Lung (tissue), 12 donors: ENCODE results near the gene PTCH2. TPM values are rescaled to one million over a fixed set of nuclear protein-coding genes. Genes with fewer than 3 reads are reported as not detected.

Experiments used
- ATAC-seq: fragments of 200-7000 bp; cut with Tn5 transposase; one replicate; pipeline ENCODE4 v1.9.1; 2020; ENCODE audit warnings: moderate number of reproducible peaks; ENCODE audit not compliant: insufficient read depth, low FRiP score
- DNase-seq, 3 donors: peaks; one replicate each; pipeline ENCODE4 v3.0.0-alpha.2; 2013 to 2017
- H3K27ac ChIP-seq, 2 donors: one replicate each; pipeline ENCODE4 v1.5.1; 2013; ENCODE audit warnings: mild to moderate bottlenecking in 2 of 2, moderate library complexity in 2 of 2, control low read depth in 1 of 2, inconsistent platforms in 1 of 2, low read depth in 1 of 2, low read length in 1 of 2
- H3K27me3 ChIP-seq, 3 donors: one replicate each; pipeline ENCODE4 v1.5.1; 2013; ENCODE audit warnings: low read length in 2 of 3; ENCODE audit not compliant: control insufficient read depth in 3 of 3, insufficient read depth in 3 of 3
- H3K36me3 ChIP-seq, 4 donors: one replicate each; pipeline ENCODE4 v1.5.1; 2013; ENCODE audit warnings: low read length in 4 of 4, mild to moderate bottlenecking in 1 of 4, moderate library complexity in 1 of 4; ENCODE audit not compliant: control insufficient read depth in 4 of 4, insufficient read depth in 4 of 4
- H3K4me1 ChIP-seq, 5 donors: one replicate each; pipeline ENCODE4 v1.5.1; 2013; ENCODE audit warnings: low read length in 5 of 5, mild to moderate bottlenecking in 2 of 5, moderate library complexity in 1 of 5; ENCODE audit not compliant: control insufficient read depth in 5 of 5, insufficient read depth in 5 of 5
- H3K4me3 ChIP-seq: one replicate; pipeline ENCODE4 v1.5.1; 2013; ENCODE audit warnings: mild to moderate bottlenecking, control low read depth, moderate library complexity
- H3K9ac ChIP-seq, 2 donors: one replicate each; pipeline ENCODE4 v1.5.1; 2013; ENCODE audit warnings: low read length in 2 of 2, control low read depth in 1 of 2; ENCODE audit not compliant: insufficient read depth in 1 of 2
- H3K9me3 ChIP-seq, 4 donors: one replicate each; pipeline ENCODE4 v1.5.1; 2013; ENCODE audit warnings: low read length in 3 of 4, mild to moderate bottlenecking in 1 of 4, moderate library complexity in 1 of 4; ENCODE audit not compliant: control insufficient read depth in 4 of 4, insufficient read depth in 3 of 4
- WGBS, 2 donors: extraction: QIAGEN DNeasy Blood & Tissue Kit; methylation state at CpG; one replicate each; pipeline ENCODE4 v1.1.7; 2013; 5-methylcytosine and 5-hydroxymethylcytosine counted together
- polyA plus RNA-seq, 2 donors: library from polyadenylated mRNA; stranded (reverse); fragments of 200-250 nt; gene quantifications; one replicate each; pipeline ENCODE4 v1.2.1, GENCODE V29; 2013
- total RNA-seq, 2 donors: library from RNA; depleted of rRNA in 1 of 2; stranded (reverse); fragments of >200 nt in 1 of 2; gene quantifications; one replicate each; pipeline ENCODE4 v1.2.1, GENCODE V29; 2014 to 2021
- TF ChIP-seq, protein P1 (sequence below): IDR thresholded peaks from 2 replicates; pipeline ENCODE4 v1.5.1; 2012; ENCODE audit warnings: mild to moderate bottlenecking; ENCODE audit errors: control extremely low read depth, extremely low read depth
- donor health status: control.
- donor health status: control.
- donor health status: Bipolar disorder and iron deficiency.
- donor health status: healthy.
- donor health status: DM: yes; HTN: yes; CAD: no.

Gene PTCH2
- total and polyA plus RNA-seq, 4 donors = 0.37 to 1.7 (median 0.66) TPM

DNA sequence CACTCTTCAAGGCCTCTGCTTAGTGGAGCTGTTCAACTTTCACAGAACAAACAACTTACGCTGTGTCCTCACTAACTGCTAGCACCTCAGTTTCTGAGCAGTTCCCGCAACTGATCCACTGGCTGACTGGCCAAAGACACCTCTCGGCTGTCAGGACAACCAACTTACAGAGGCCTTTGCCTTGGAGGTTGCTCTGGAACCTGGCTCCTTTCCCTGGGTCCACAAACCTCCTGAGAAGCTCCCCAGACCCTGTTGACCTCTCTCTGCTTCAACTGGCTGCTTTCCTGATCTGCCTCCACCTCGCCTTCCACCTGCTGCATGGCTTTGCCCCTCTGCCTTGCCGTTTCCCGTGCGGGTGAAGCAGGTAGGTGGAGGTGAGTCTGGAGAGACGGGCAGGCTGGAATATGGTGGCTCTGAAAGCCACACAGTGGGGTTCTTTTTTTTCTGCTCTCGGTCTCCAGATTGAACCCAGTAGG lies 21.8 kb downstream of the PTCH2 start:
- TF ChIP-seq, protein P1, sequence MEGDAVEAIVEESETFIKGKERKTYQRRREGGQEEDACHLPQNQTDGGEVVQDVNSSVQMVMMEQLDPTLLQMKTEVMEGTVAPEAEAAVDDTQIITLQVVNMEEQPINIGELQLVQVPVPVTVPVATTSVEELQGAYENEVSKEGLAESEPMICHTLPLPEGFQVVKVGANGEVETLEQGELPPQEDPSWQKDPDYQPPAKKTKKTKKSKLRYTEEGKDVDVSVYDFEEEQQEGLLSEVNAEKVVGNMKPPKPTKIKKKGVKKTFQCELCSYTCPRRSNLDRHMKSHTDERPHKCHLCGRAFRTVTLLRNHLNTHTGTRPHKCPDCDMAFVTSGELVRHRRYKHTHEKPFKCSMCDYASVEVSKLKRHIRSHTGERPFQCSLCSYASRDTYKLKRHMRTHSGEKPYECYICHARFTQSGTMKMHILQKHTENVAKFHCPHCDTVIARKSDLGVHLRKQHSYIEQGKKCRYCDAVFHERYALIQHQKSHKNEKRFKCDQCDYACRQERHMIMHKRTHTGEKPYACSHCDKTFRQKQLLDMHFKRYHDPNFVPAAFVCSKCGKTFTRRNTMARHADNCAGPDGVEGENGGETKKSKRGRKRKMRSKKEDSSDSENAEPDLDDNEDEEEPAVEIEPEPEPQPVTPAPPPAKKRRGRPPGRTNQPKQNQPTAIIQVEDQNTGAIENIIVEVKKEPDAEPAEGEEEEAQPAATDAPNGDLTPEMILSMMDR = no peak
- ATAC-seq (no peak), DNase-seq (no peak)

DNA sequence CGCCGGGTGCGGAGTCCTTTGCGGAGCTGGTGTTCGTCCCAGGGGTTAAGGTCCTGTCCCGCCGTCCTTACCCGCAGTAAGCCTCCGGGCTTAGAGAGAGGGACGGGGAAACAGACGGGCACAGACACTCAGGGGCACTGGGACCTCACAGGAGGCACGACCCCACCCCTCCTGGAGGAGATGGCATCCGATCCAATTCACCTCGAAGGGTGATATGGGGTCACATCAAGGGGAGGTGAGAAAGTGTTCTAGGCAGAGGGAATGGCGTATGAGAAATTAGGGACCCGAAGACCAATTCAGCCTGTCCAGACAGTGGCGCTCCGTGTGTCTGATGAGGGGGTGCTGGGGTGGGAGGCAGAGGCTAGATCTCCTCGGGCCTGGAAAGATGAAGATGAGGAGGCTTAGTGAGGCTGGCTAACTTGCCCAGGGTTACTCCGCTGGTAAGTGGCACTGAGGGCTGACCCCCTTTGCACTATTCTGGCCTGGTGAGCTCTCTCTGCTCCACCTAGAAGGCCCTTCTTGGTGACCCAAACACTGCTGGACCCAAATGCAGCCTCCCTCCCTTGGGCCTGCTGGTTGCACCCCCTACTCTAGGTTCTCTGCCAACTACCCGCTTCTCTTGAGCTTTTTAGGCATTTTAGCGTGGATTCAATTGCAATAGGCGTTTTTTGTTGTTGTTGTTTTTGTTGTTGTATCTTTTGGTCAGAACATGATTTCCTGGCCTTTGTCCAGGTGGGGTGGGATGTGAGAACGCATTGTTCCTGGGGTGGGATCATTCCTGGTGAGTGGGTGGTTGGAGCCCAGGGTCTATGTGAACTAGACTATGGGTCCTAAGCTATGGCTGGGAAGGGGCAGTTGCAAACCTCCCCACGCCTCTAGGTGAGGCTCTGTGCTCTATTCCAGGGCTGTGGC lies 22.5 kb downstream of the PTCH2 start:
- 22% methylated on average over 25 of the region's 25 CpGs for WGBS, 2 donors
- TF ChIP-seq, protein P1 = no peak
- H3K36me3 ChIP-seq = no peaks in the 10 kb centered on the region
- peaks cover 0 to 19% (median 0%) of the 10 kb centered on the region in 5 donors for H3K4me1 ChIP-seq
- peak overlapping the region; percentile 89 to 100 for H3K27ac ChIP-seq
- no peaks in the 10 kb centered on the region for H3K9me3 ChIP-seq
- DNase-seq = no peak
- peak overlapping the region; percentile 17 for H3K4me3 ChIP-seq
- H3K27me3 ChIP-seq = no peaks in the 10 kb centered on the region
- ATAC-seq = no peak
- peak overlapping the region; percentile 67 to 97 for H3K9ac ChIP-seq

More for the DNA sequence above, 21.8 kb downstream of the PTCH2 start:
- Histone ChIP-seq H3K9me3 (no peaks in the 10 kb centered on the region), H3K36me3 (no peaks in the 10 kb centered on the region), H3K4me1 (peaks cover 0 to 19% (median 2%) of the 10 kb centered on the region in 5 donors), H3K4me3 (no peak overlapping the region), H3K27ac (peak overlapping the region in 1 of 2 donors; percentile 16), H3K9ac (no peak overlapping the region), H3K27me3 (no peaks in the 10 kb centered on the region)
- 85 to 90% methylated on average over 9 of the region's 9 CpGs for WGBS, 2 donors

DNA sequence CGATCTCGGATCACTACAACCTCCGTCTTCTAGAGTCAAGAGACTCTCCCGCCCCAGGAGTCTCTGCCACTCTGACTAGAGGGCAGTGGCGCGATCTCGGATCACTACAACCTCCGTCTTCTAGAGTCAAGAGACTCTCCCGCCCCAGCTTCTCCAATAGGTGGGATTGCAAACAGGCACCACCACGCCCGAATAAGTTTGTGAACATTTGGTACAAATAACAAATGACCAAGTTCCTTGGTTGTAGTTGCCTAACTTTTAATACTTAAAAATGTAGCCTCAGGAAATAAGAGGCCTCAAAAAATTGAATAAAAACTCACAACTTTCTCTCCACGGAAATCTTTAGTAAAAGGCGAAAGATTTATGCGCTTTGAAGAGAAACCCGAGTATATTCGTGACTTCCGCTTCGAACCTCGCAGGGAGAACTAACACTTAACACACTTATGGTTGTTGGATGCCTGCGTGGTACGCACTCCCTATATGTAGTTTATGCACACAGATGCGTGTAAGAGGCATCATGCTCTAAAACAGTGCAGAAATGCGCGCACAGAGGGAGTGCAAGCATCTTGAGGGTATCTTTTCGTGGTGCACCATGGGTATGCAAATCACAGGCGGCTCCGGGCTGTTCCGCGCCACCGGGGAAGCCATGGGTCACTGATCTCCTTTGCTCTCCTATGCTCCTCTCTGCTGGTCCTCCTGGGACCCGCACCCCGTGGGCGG lies 23.3 kb downstream of the PTCH2 start:
- H3K9me3 ChIP-seq = no peaks in the 10 kb centered on the region
- H3K9ac ChIP-seq = peak overlapping the region; percentile 67 to 97
- H3K4me3 ChIP-seq = peak overlapping the region; percentile 22
- peaks cover 0 to 19% (median 1%) of the 10 kb centered on the region in 5 donors for H3K4me1 ChIP-seq
- H3K36me3 ChIP-seq = no peaks in the 10 kb centered on the region
- TF ChIP-seq, protein P1 = no peak
- peak; percentile 88 for ATAC-seq
- DNase-seq = peak; percentile 80 to 96 (median 92)
- H3K27ac ChIP-seq = peak overlapping the region; percentile 89 to 100
- WGBS, 2 donors = 0% methylated on average over 33 of the region's 33 CpGs
- no peaks in the 10 kb centered on the region for H3K27me3 ChIP-seq
